DOHH2 (cell line): ENCODE measurements around the gene PGAM2.

ENCODE experiments used
- EZH2phosphoT487 ChIP-seq: fragments of 200-600 bp; sonication (generic); IDR thresholded peaks from 2 replicates; pipeline ENCODE4 v1.6.1; 2017; ENCODE audit warnings: borderline replicate concordance, mild to moderate bottlenecking, antibody characterized with exemption, low read length, moderate library complexity, mixed read lengths
- TF ChIP-seq, protein P1 (sequence below): fragments of 200-600 bp; sonication (generic); IDR thresholded peaks from one replicate; pipeline ENCODE4 v1.5.1; 2014; ENCODE audit warnings: antibody characterized with exemption, mild to moderate bottlenecking, low read depth, low read length; ENCODE audit not compliant: poor library complexity, severe bottlenecking

DNA sequence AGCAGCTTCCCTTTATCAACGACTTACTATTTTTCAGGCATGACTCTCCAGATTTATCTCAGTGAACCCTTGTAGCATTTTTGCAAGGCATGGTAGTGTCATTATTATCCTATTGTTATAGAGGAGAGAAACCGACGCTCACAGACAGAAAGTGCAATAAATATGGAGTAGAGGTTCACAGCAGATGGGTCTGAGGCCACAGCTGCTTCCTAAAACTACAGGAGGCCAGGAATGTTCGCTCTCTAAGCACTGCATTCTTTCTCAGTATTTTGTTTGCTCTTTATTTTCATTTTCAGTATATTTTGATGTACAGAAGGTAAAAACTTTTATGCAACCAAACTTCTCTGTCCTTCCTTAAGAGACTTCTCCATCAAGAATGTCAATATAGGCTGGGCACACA lies 34.3 kb upstream of the PGAM2 start:
- TF ChIP-seq, protein P1, sequence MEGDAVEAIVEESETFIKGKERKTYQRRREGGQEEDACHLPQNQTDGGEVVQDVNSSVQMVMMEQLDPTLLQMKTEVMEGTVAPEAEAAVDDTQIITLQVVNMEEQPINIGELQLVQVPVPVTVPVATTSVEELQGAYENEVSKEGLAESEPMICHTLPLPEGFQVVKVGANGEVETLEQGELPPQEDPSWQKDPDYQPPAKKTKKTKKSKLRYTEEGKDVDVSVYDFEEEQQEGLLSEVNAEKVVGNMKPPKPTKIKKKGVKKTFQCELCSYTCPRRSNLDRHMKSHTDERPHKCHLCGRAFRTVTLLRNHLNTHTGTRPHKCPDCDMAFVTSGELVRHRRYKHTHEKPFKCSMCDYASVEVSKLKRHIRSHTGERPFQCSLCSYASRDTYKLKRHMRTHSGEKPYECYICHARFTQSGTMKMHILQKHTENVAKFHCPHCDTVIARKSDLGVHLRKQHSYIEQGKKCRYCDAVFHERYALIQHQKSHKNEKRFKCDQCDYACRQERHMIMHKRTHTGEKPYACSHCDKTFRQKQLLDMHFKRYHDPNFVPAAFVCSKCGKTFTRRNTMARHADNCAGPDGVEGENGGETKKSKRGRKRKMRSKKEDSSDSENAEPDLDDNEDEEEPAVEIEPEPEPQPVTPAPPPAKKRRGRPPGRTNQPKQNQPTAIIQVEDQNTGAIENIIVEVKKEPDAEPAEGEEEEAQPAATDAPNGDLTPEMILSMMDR, result no peak
- TF ChIP-seq EZH2phosphoT487, result no peak
